HepG2 (cell line): Measurements from ENCODE around the gene PLIN4. TPM values are rescaled to one million over a fixed set of nuclear protein-coding genes. Genes with fewer than 3 reads are reported as not detected.

Experiments
- ATAC-seq: fragments of 200-7000 bp; cut with Tn5 transposase; 3 replicates; pipeline ENCODE4 v1.9.1; 2020; ENCODE audit warnings: mild to moderate bottlenecking, moderate library complexity
- BruUV-seq: library from RNA; stranded (reverse); fragments of 400-500 nt; replicated peaks from 2 replicates; lab custom pipeline; 2021; lab: Mats Ljungman, UMichigan
- CTCF ChIA-PET: fragments of 300-600 bp; formaldehyde crosslinking; extraction: SDS; loops from one replicate; lab custom pipeline; 2021; ENCODE audit warnings: low total read pairs, inconsistent platforms, low intra/inter-chr PET ratio; lab: Yijun Ruan, JAX
- POLR2A ChIA-PET: fragments of 350-600 bp; sonication (Branson Sonifier 250); formaldehyde crosslinking; loops from one replicate; lab custom pipeline; 2020; ENCODE audit warnings: antibody characterized with exemption, inconsistent platforms; lab: Yijun Ruan, JAX
- DNase-seq: peaks from one replicate; pipeline ENCODE4 v3.0.0-alpha.2; 2015; ENCODE audit warnings: low spot score
- FAIRE-seq: peaks from 3 replicates; lab custom pipeline; 2011; peaks lifted over from hg19 to GRCh38; lab: Jason Lieb, UNC
- H2AFZ ChIP-seq: one replicate; pipeline ENCODE4 v1.6.1; 2011; ENCODE audit warnings: low read length, inconsistent platforms
- H3K27ac ChIP-seq: fragments of 300-600 bp; 3 replicates; pipeline ENCODE4 v1.8.0; 2011; ENCODE audit warnings: mixed run types, mild to moderate bottlenecking, mixed read lengths, low read length, inconsistent platforms; ENCODE audit not compliant: insufficient read depth; ENCODE audit errors: extremely low read length
- H3K27me3 ChIP-seq, 2 experiments: fragments of 200-600 bp in 1 of 2; 2 replicates in 1 of 2; 3 replicates in 1 of 2; pipeline versions ENCODE4 v1.6.0 to v1.8.0; 2011; ENCODE audit warnings: low read length in 2 of 2, mild to moderate bottlenecking in 2 of 2, moderate library complexity in 2 of 2, inconsistent platforms in 1 of 2; ENCODE audit not compliant: insufficient read depth in 2 of 2, control insufficient read depth in 1 of 2
- H3K36me3 ChIP-seq, 2 experiments: fragments of 200-600 bp in 1 of 2; replicated peaks in 1 of 2; 2 replicates in 1 of 2; 3 replicates in 1 of 2; pipeline versions ENCODE4 v1.5.1 to v1.8.0; 2011; ENCODE audit warnings: low read length in 2 of 2, inconsistent platforms in 1 of 2; ENCODE audit not compliant: insufficient read depth in 2 of 2, control insufficient read depth in 1 of 2
- H3K4me1 ChIP-seq: 2 replicates; pipeline ENCODE4 v1.5.1; 2012; ENCODE audit warnings: low read length, inconsistent platforms; ENCODE audit not compliant: insufficient read depth
- H3K4me2 ChIP-seq: 2 replicates; pipeline ENCODE4 v1.6.0; 2011; ENCODE audit warnings: low read depth, low read length, inconsistent platforms
- H3K4me3 ChIP-seq, 3 experiments: fragments of 200-600 bp in 1 of 3; sonication (generic), shearing (Covaris generic) in 1 of 3; replicated peaks in 1 of 3; 2 replicates each; pipeline ENCODE4 v1.5.1; 2011 to 2016; ENCODE audit warnings: low read length in 3 of 3, inconsistent platforms in 2 of 3, low read depth in 2 of 3, mild to moderate bottlenecking in 2 of 3, control low read depth in 1 of 3, mixed read lengths in 1 of 3; ENCODE audit not compliant: insufficient read depth in 1 of 3
- H3K79me2 ChIP-seq: one replicate; pipeline ENCODE4 v1.6.1; 2011; ENCODE audit warnings: low read length, inconsistent platforms; ENCODE audit not compliant: insufficient read depth
- H3K9ac ChIP-seq: 2 replicates; pipeline ENCODE4 v1.6.0; 2011; ENCODE audit warnings: mild to moderate bottlenecking, low read depth, low read length, inconsistent platforms; ENCODE audit not compliant: insufficient read depth
- H3K9me3 ChIP-seq: 2 replicates; pipeline ENCODE4 v1.5.1; 2012; ENCODE audit warnings: mild to moderate bottlenecking, low read length
- H4K20me1 ChIP-seq: 2 replicates; pipeline ENCODE4 v1.6.0; 2011; ENCODE audit warnings: inconsistent platforms, mild to moderate bottlenecking, low read length, moderate library complexity; ENCODE audit not compliant: insufficient read depth
- ARNT2 ChIP-seq: sonication (generic); formaldehyde crosslinking; IDR thresholded peaks from 2 replicates; pipeline ENCODE4 v1.8.0; 2022; ENCODE audit warnings: mild to moderate bottlenecking, low read depth, missing genetic modification reagents, moderate library complexity
- IKZF1 ChIP-seq: fragments of 450-650 bp; IDR thresholded peaks from 2 replicates; pipeline ENCODE4 v1.7.1; 2016
- KLF12 ChIP-seq: sonication (generic); formaldehyde crosslinking; IDR thresholded peaks from 2 replicates; pipeline ENCODE4 v1.4.0; 2020; ENCODE audit warnings: missing genetic modification reagents, borderline replicate concordance
- NFYB ChIP-seq: sonication (generic); formaldehyde crosslinking; IDR thresholded peaks from 2 replicates; pipeline ENCODE4 v1.4.0; 2020; ENCODE audit warnings: missing genetic modification reagents
- SUZ12 ChIP-seq: fragments of 150-350 bp; IDR thresholded peaks from 2 replicates; pipeline ENCODE4 v1.6.1; 2014; ENCODE audit warnings: low read depth, low read length
- ZFY ChIP-seq: sonication (generic); formaldehyde crosslinking; IDR thresholded peaks from 2 replicates; pipeline ENCODE4 v1.4.0; 2020; ENCODE audit warnings: missing genetic modification reagents
- ZNF12 ChIP-seq: sonication (generic); formaldehyde crosslinking; IDR thresholded peaks from 2 replicates; pipeline ENCODE4 v1.5.0; 2020; ENCODE audit warnings: missing genetic modification reagents
- ZNF17 ChIP-seq: sonication (generic); formaldehyde crosslinking; IDR thresholded peaks from 2 replicates; pipeline ENCODE4 v1.5.0; 2020; ENCODE audit warnings: mild to moderate bottlenecking, missing genetic modification reagents
- ZNF703 ChIP-seq: sonication (generic); formaldehyde crosslinking; IDR thresholded peaks from 2 replicates; pipeline ENCODE4 v1.5.1; 2020; ENCODE audit warnings: missing genetic modification reagents, mild to moderate bottlenecking, moderate library complexity, borderline replicate concordance
- ZNF773 ChIP-seq: sonication (generic); formaldehyde crosslinking; IDR thresholded peaks from 2 replicates; pipeline ENCODE4 v1.4.0; 2020; ENCODE audit warnings: missing genetic modification reagents, borderline replicate concordance
- WGBS: methylation state at CpG from one replicate; pipeline ENCODE4 v1.1.6; 2017; ENCODE audit warnings: low lambda C conversion rate; 5-methylcytosine and 5-hydroxymethylcytosine counted together
- in situ Hi-C: cut with HindIII; loops from 2 replicates; pipeline ENCODE4 v1.10.0; 2017; ENCODE audit warnings: low pct_unique_long_range_greater_than_20kb; ENCODE audit not compliant: extremely low pct_ligation_motif_present
- intact Hi-C: fragments of 100-400 bp; cut with micrococcal nuclease; formaldehyde crosslinking; loops from one replicate; pipeline ENCODE4 v1.10.0; 2022; ENCODE audit not compliant: unreplicated experiment
- polyA plus RNA-seq, 8 experiments: library from polyadenylated mRNA; depleted of rRNA in 3 of 8; stranded (reverse) in 7 of 8; unstranded in 1 of 8; fragments of >200 nt; fragmentation: Illumina TruSeq in 4 of 8; extraction: Trizol in 4 of 8; gene quantifications; 2 replicates each; pipeline versions ENCODE4 v1.2.1 to v1.2.3, GENCODE V29; 2011 to 2016; ENCODE audit warnings: low read depth in 4 of 8, missing spikeins in 1 of 8, mixed read lengths in 1 of 8; ENCODE audit not compliant: insufficient read depth in 1 of 8
- total RNA-seq, 5 experiments: library from RNA; depleted of rRNA; stranded (reverse); fragments of >200 nt; fragmentation: Illumina TruSeq; extraction: Trizol; gene quantifications; 2 replicates each; pipeline ENCODE4 v1.2.3, GENCODE V29; 2016; ENCODE audit warnings: low read depth in 1 of 5
- TF ChIP-seq, protein P1 (sequence below): sonication (generic); formaldehyde crosslinking; IDR thresholded peaks from 2 replicates; pipeline ENCODE4 v1.5.1; 2020; ENCODE audit warnings: mild to moderate bottlenecking, missing genetic modification reagents
- TF ChIP-seq, protein P2 (sequence below): sonication (generic); formaldehyde crosslinking; IDR thresholded peaks from 2 replicates; pipeline ENCODE4 v1.5.0; 2020; ENCODE audit warnings: mild to moderate bottlenecking, missing genetic modification reagents, borderline replicate concordance

The PLIN4 gene
- total and polyA plus RNA-seq, 2 of the 13 experiments (the other 11 are each of a cell fraction or from before 2014, with no cell fraction given): 1.1 to 1.3 TPM

- H3K4me1 ChIP-seq: no peaks in the 10 kb centered on the region
These were observed 20.4 kb downstream of the PLIN4 start for GRCh38 chr19:4497770-4498389.

GRCh38 chr19:4496304-4496703 lies 22.0 kb downstream of the PLIN4 start:
- H3K27ac ChIP-seq: no peak overlapping the region
- no TSS peak for BruUV-seq
- WGBS: no CpG with 5 or more reads among the region's 18 CpGs
- ATAC-seq: no peak
- no peaks in the 10 kb centered on the region for H3K9me3 ChIP-seq
- POLR2A ChIA-PET: no interaction called here
- H3K4me1 ChIP-seq: no peaks in the 10 kb centered on the region
- H3K4me2 ChIP-seq: no peak overlapping the region
- no peaks in the 10 kb centered on the region for H4K20me1 ChIP-seq
- H3K79me2 ChIP-seq: no peaks in the 10 kb centered on the region
- CTCF ChIA-PET: no interaction called here
- no peak for FAIRE-seq
- H3K27me3 ChIP-seq: no peaks in the 10 kb centered on the region; a peak in 1 of 5 replicates
- H2AFZ ChIP-seq: no peak overlapping the region
- in situ Hi-C loops (no loop called here), intact Hi-C loops (no loop called here)
- no peak for TF ChIP-seq ARNT2 (CRISPR knock-in tag)
- TF ChIP-seq ZFY: no peak
- no peak for TF ChIP-seq ZNF773 (CRISPR knock-in tag)
- TF ChIP-seq, protein P1, sequence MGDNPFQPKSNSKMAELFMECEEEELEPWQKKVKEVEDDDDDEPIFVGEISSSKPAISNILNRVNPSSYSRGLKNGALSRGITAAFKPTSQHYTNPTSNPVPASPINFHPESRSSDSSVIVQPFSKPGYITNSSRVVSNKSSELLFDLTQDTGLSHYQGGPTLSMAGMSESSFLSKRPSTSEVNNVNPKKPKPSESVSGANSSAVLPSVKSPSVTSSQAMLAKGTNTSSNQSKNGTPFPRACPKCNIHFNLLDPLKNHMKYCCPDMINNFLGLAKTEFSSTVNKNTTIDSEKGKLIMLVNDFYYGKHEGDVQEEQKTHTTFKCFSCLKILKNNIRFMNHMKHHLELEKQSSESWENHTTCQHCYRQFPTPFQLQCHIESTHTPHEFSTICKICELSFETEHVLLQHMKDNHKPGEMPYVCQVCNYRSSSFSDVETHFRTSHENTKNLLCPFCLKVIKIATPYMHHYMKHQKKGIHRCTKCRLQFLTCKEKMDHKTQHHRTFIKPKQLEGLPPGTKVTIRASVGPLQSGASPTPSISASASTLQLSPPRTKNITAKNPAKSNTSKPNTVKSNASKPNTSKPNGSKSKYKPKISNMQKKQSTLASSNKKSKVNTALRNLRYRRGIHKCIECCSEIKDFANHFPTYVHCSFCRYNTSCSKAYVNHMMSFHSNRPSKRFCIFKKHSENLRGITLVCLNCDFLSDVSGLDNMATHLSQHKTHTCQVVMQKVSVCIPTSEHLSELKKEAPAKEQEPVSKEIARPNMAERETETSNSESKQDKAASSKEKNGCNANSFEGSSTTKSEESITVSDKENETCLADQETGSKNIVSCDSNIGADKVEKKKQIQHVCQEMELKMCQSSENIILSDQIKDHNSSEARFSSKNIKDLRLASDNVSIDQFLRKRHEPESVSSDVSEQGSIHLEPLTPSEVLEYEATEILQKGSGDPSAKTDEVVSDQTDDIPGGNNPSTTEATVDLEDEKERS (CRISPR knock-in tag): no peak
- TF ChIP-seq, protein P2, sequence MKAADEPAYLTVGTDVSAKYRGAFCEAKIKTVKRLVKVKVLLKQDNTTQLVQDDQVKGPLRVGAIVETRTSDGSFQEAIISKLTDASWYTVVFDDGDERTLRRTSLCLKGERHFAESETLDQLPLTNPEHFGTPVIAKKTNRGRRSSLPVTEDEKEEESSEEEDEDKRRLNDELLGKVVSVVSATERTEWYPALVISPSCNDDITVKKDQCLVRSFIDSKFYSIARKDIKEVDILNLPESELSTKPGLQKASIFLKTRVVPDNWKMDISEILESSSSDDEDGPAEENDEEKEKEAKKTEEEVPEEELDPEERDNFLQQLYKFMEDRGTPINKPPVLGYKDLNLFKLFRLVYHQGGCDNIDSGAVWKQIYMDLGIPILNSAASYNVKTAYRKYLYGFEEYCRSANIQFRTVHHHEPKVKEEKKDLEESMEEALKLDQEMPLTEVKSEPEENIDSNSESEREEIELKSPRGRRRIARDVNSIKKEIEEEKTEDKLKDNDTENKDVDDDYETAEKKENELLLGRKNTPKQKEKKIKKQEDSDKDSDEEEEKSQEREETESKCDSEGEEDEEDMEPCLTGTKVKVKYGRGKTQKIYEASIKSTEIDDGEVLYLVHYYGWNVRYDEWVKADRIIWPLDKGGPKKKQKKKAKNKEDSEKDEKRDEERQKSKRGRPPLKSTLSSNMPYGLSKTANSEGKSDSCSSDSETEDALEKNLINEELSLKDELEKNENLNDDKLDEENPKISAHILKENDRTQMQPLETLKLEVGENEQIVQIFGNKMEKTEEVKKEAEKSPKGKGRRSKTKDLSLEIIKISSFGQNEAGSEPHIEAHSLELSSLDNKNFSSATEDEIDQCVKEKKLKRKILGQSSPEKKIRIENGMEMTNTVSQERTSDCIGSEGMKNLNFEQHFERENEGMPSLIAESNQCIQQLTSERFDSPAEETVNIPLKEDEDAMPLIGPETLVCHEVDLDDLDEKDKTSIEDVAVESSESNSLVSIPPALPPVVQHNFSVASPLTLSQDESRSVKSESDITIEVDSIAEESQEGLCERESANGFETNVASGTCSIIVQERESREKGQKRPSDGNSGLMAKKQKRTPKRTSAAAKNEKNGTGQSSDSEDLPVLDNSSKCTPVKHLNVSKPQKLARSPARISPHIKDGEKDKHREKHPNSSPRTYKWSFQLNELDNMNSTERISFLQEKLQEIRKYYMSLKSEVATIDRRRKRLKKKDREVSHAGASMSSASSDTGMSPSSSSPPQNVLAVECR (CRISPR knock-in tag): no peak
- TF ChIP-seq NFYB (CRISPR knock-in tag): no peak
- TF ChIP-seq IKZF1: no peak
- TF ChIP-seq KLF12: no peak
- no peak for TF ChIP-seq SUZ12
- peaks cover 30 to 66% of the 10 kb centered on the region in 2 experiments for H3K36me3 ChIP-seq
- no peak overlapping the region for H3K4me3 ChIP-seq
- H3K9ac ChIP-seq: no peak overlapping the region
- DNase-seq: no peak

More at GRCh38 chr19:4497770-4498389, 20.4 kb downstream of the PLIN4 start:
- TF ChIP-seq ZNF17: no peak
- TF ChIP-seq ZNF703 (CRISPR knock-in tag): no peak
- TF ChIP-seq ZNF12 (CRISPR knock-in tag): no peak
- Histone ChIP-seq H2AFZ (no peak overlapping the region), H3K4me3 (no peak overlapping the region), H3K4me2 (no peak overlapping the region), H3K79me2 (no peaks in the 10 kb centered on the region), H3K27me3 (no peaks in the 10 kb centered on the region), H3K9ac (no peak overlapping the region), H3K9me3 (no peaks in the 10 kb centered on the region), H3K36me3 (peaks cover 20 to 58% of the 10 kb centered on the region in 2 experiments; a peak in 4 of 5 replicates), H3K27ac (no peak overlapping the region), H4K20me1 (no peaks in the 10 kb centered on the region)
- ATAC-seq (no peak), DNase-seq (no peak), FAIRE-seq (no peak)
- no TSS peak for BruUV-seq
- WGBS: 97% methylated on average over 22 of the region's 25 CpGs
- ChIA-PET CTCF (no interaction called here), POLR2A (interaction anchor here (1.4 kb wide), 1 partner anchor 20 kb away, joined by 3 read pairs; the partner anchor contains the start of gene PLIN4)
- in situ Hi-C loops (no loop called here), intact Hi-C loops (no loop called here)
